Tibial nerve (tissue), 4 donors: ENCODE data around the gene SCN7A. TPM values are rescaled to one million over a fixed set of nuclear protein-coding genes. Genes with fewer than 3 reads are reported as not detected.
"Not testable (repeated sequence)": the region's sequence is repeated elsewhere in the genome, so short reads cannot be mapped to it uniquely, and the experiment has no call there.

ENCODE experiments used
- DNase-seq, 2 donors: peaks; one replicate each; pipeline ENCODE4 v3.0.0-alpha.2; 2019; ENCODE audit warnings: low spot score in 2 of 2
- H3K27ac ChIP-seq, 4 donors: fragments of 200-600 bp; sonication (generic) in 3 of 4; one replicate each; pipeline ENCODE4 v1.5.1; 2017 to 2019; ENCODE audit warnings: mild to moderate bottlenecking in 1 of 4
- H3K27me3 ChIP-seq, 2 donors: fragments of 200-600 bp; sonication (generic) in 1 of 2; one replicate each; pipeline versions ENCODE4 v1.5.1 to v1.6.0; 2017 to 2019
- H3K36me3 ChIP-seq, 3 donors: fragments of 200-600 bp; sonication (generic); one replicate each; pipeline ENCODE4 v1.5.1; 2018 to 2019
- H3K4me1 ChIP-seq, 4 donors: fragments of 200-600 bp; sonication (generic) in 3 of 4; one replicate each; pipeline ENCODE4 v1.5.1; 2017 to 2019
- H3K4me3 ChIP-seq, 4 donors: fragments of 200-600 bp; sonication (generic) in 3 of 4; one replicate each; pipeline ENCODE4 v1.5.1; 2017 to 2019; ENCODE audit warnings: mild to moderate bottlenecking in 1 of 4, moderate library complexity in 1 of 4
- H3K9me3 ChIP-seq, 4 donors: fragments of 200-600 bp; sonication (generic) in 3 of 4; one replicate each; pipeline ENCODE4 v1.5.1; 2017 to 2019
- CTCF ChIP-seq, 5 experiments: fragments of 200-600 bp in 3 of 5; fragments of 450-650 bp in 2 of 5; sonication (generic) in 3 of 5; IDR thresholded peaks; one replicate each; pipeline ENCODE4 v1.5.1; 2016 to 2019; ENCODE audit warnings: antibody characterized with exemption in 5 of 5, mild to moderate bottlenecking in 3 of 5, moderate library complexity in 2 of 5
- EP300 ChIP-seq, 2 donors: sonication (generic); formaldehyde crosslinking; IDR thresholded peaks; one replicate each; pipeline ENCODE4 v1.6.1; 2017; ENCODE audit warnings: antibody characterized with exemption in 2 of 2, mild to moderate bottlenecking in 1 of 2
- POLR2A ChIP-seq, 2 donors: fragments of 450-650 bp; IDR thresholded peaks; one replicate each; pipeline ENCODE4 v1.6.1; 2017; ENCODE audit warnings: antibody characterized with exemption in 2 of 2, mild to moderate bottlenecking in 2 of 2, moderate library complexity in 2 of 2
- WGBS, 2 donors: methylation state at CpG; one replicate each; pipeline ENCODE4 v1.1.5; 2018; 5-methylcytosine and 5-hydroxymethylcytosine counted together
- total RNA-seq, 4 donors: library from RNA; depleted of rRNA; stranded (reverse); fragments of >200 nt; gene quantifications; one replicate each; pipeline ENCODE4 v1.1.0, GENCODE V29; 2016

The SCN7A gene
- total RNA-seq, 4 donors from 2014 or later: 128 to 263 (median 149) TPM

- peaks cover 0 to 26% (median 0%) of the 10 kb centered on the region in 3 donors for H3K36me3 ChIP-seq
- H3K4me1 ChIP-seq: peaks cover 0 to 5% (median 0%) of the 10 kb centered on the region in 4 donors
- peak overlapping the region in 1 of 4 donors; percentile 16 for H3K27ac ChIP-seq
- H3K4me3 ChIP-seq: no peak overlapping the region
- WGBS, 2 donors: 70 to 80% methylated on average over 5 of the region's 5 CpGs
- TF ChIP-seq CTCF (IDR thresholded peaks at IDR 0.05) (no peak), POLR2A (IDR thresholded peaks at IDR 0.05) (no peak), EP300 (IDR thresholded peaks at IDR 0.05) (no peak)
- no peak for DNase-seq
- no peaks in the 10 kb centered on the region for H3K9me3 ChIP-seq
- H3K27me3 ChIP-seq: no peaks in the 10 kb centered on the region
Measured at GRCh38 chr2:166468124-166469024, 25.7 kb downstream of the SCN7A start.

GRCh38 chr2:166464187-166464586 is 29.9 kb downstream of the SCN7A start:
- Histone ChIP-seq H3K4me1 (no peaks in the 10 kb centered on the region), H3K36me3 (peaks cover 0 to 41% (median 0%) of the 10 kb centered on the region in 3 donors), H3K27me3 (no peaks in the 10 kb centered on the region), H3K9me3 (no peaks in the 10 kb centered on the region), H3K4me3 (no peak overlapping the region), H3K27ac (no peak overlapping the region)
- WGBS, 2 donors: 89 to 91% methylated on average over 1 of the region's 1 CpG
- TF ChIP-seq CTCF (IDR thresholded peaks at IDR 0.05): no peak
- no peak for TF ChIP-seq POLR2A (IDR thresholded peaks at IDR 0.05)
- no peak for TF ChIP-seq EP300 (IDR thresholded peaks at IDR 0.05)
- DNase-seq: no peak

GRCh38 chr2:166463640-166464039 is 30.4 kb downstream of the SCN7A start:
- DNase-seq: no peak
- Histone ChIP-seq H3K36me3 (peaks cover 0 to 41% (median 0%) of the 10 kb centered on the region in 3 donors), H3K4me3 (no peak overlapping the region), H3K4me1 (no peaks in the 10 kb centered on the region), H3K27me3 (no peaks in the 10 kb centered on the region), H3K27ac (no peak overlapping the region), H3K9me3 (no peaks in the 10 kb centered on the region)
- TF ChIP-seq CTCF (IDR thresholded peaks at IDR 0.05): no peak
- TF ChIP-seq POLR2A (IDR thresholded peaks at IDR 0.05): no peak
- no peak for TF ChIP-seq EP300 (IDR thresholded peaks at IDR 0.05)
- 93 to 96% methylated on average over 5 of the region's 5 CpGs for WGBS, 2 donors

GRCh38 chr2:166458674-166459073 is 35.4 kb downstream of the SCN7A start:
- Histone ChIP-seq H3K4me1 (no peaks in the 10 kb centered on the region), H3K9me3 (no peaks in the 10 kb centered on the region), H3K36me3 (peaks cover 0 to 27% (median 0%) of the 10 kb centered on the region in 3 donors), H3K4me3 (no peak overlapping the region), H3K27me3 (no peaks in the 10 kb centered on the region), H3K27ac (no peak overlapping the region)
- TF ChIP-seq EP300 (IDR thresholded peaks at IDR 0.05) (no peak), CTCF (IDR thresholded peaks at IDR 0.05) (no peak)
- DNase-seq: no peak
- 92 to 100% methylated on average over 1 of the region's 1 CpG for WGBS, 2 donors

- not testable (repeated sequence) for H3K4me3 ChIP-seq, DNase-seq, H3K9me3 ChIP-seq, H3K27me3 ChIP-seq, H3K4me1 ChIP-seq
- peaks cover 0 to 24% (median 0%) of the 10 kb centered on the region in 3 donors for H3K36me3 ChIP-seq
- 96 to 99% methylated on average over 4 of the region's 4 CpGs for WGBS, 2 donors
- peak overlapping the region in 1 of 4 donors; percentile 57 for H3K27ac ChIP-seq
Measured at GRCh38 chr2:166455823-166456222, 38.2 kb downstream of the SCN7A start.
